SU-DHL-6 (cell line): ENCODE results near the gene WT1.

Experiments
- H2AFZ ChIP-seq: fragments of 200-600 bp; sonication (generic); 2 replicates; pipeline ENCODE4 v1.6.1; 2014; ENCODE audit warnings: low read depth, mild to moderate bottlenecking, moderate library complexity, mixed read lengths, antibody characterized with exemption, low read length; ENCODE audit not compliant: severe bottlenecking
- H3F3A ChIP-seq: fragments of 200-600 bp; shearing (Covaris generic); 2 replicates; pipeline ENCODE4 v1.6.0; 2016; ENCODE audit warnings: antibody characterized with exemption, mild to moderate bottlenecking; ENCODE audit not compliant: insufficient read depth
- H3K27ac ChIP-seq: fragments of 200-600 bp; sonication (generic); 2 replicates; pipeline ENCODE4 v1.5.1; 2016; ENCODE audit warnings: low read depth, mild to moderate bottlenecking, low read length, moderate library complexity, mixed read lengths
- H3K27me3 ChIP-seq: fragments of 200-600 bp; sonication (generic), shearing (Covaris generic); 2 replicates; pipeline ENCODE4 v1.6.0; 2014; ENCODE audit warnings: mild to moderate bottlenecking, low read length
- H3K36me3 ChIP-seq: fragments of 200-600 bp; sonication (generic); 2 replicates; pipeline ENCODE4 v1.6.1; 2014; ENCODE audit warnings: mild to moderate bottlenecking, low read length, mixed read lengths
- H3K4me2 ChIP-seq: fragments of 300-600, 200-600 bp; shearing (Covaris generic), sonication (generic); 2 replicates; pipeline ENCODE4 v1.6.0; 2014; ENCODE audit warnings: low read length, low read depth, mild to moderate bottlenecking; ENCODE audit not compliant: poor library complexity, severe bottlenecking
- H3K4me3 ChIP-seq: fragments of 200-600 bp; sonication (generic); 2 replicates; pipeline ENCODE4 v1.5.1; 2014; ENCODE audit warnings: antibody characterized with exemption, low read length, mild to moderate bottlenecking, mixed read lengths; ENCODE audit not compliant: insufficient read depth, poor library complexity, severe bottlenecking
- H3K79me2 ChIP-seq: fragments of 200-600 bp; sonication (generic); 2 replicates; pipeline ENCODE4 v1.6.1; 2014; ENCODE audit warnings: mild to moderate bottlenecking, low read length, moderate library complexity; ENCODE audit not compliant: insufficient read depth
- H3K9ac ChIP-seq: fragments of 200-600 bp; sonication (generic); 2 replicates; pipeline ENCODE4 v1.7.0; 2014; ENCODE audit warnings: mild to moderate bottlenecking, low read length
- H3K9me2 ChIP-seq: fragments of 200-600 bp; sonication (generic); replicated peaks from 2 replicates; pipeline ENCODE4 v1.6.1; 2014; ENCODE audit warnings: low read length; ENCODE audit not compliant: insufficient read depth
- H3K9me3 ChIP-seq: fragments of 200-600 bp; sonication (generic); 2 replicates; pipeline ENCODE4 v1.6.1; 2014; ENCODE audit warnings: low read length, mixed read lengths; ENCODE audit not compliant: insufficient read depth
- H4K20me1 ChIP-seq: fragments of 200-600 bp; sonication (generic); 2 replicates; pipeline ENCODE4 v1.6.1; 2014; ENCODE audit warnings: low read depth, mild to moderate bottlenecking, antibody characterized with exemption, low read length, moderate library complexity, mixed read lengths
- CTCF ChIP-seq: fragments of 200-600 bp; sonication (generic); IDR thresholded peaks from one replicate; pipeline ENCODE4 v1.5.1; 2017; ENCODE audit warnings: antibody characterized with exemption, mild to moderate bottlenecking, low read length, moderate library complexity; ENCODE audit not compliant: insufficient read depth, poor library complexity, severe bottlenecking
- EZH2phosphoT487 ChIP-seq: fragments of 200-600 bp; sonication (generic), shearing (Covaris generic); conservative IDR thresholded peaks from 2 replicates; pipeline ENCODE4 v1.6.1; 2018; ENCODE audit warnings: mild to moderate bottlenecking, antibody characterized with exemption, low read length, moderate library complexity, mixed read lengths

WT1 gene

GRCh38 chr11:32466279-32466915 is 31.1 kb upstream of the WT1 start:
- no peak overlapping the region for H3K27ac ChIP-seq
- H3K4me2 ChIP-seq, result no peak overlapping the region
- no peaks in the 10 kb centered on the region for H3K27me3 ChIP-seq
- H3F3A ChIP-seq, result no peaks in the 10 kb centered on the region
- H3K4me3 ChIP-seq, result no peak overlapping the region
- no peak for TF ChIP-seq CTCF
- no peak for TF ChIP-seq EZH2phosphoT487
- no peaks in the 10 kb centered on the region for H3K9me3 ChIP-seq
- no peak overlapping the region for H2AFZ ChIP-seq
- no peaks in the 10 kb centered on the region for H3K9me2 ChIP-seq
- no peaks in the 10 kb centered on the region for H4K20me1 ChIP-seq
- no peak overlapping the region for H3K9ac ChIP-seq
- no peaks in the 10 kb centered on the region for H3K79me2 ChIP-seq
- no peaks in the 10 kb centered on the region for H3K36me3 ChIP-seq

GRCh38 chr11:32464078-32464477 is 28.7 kb upstream of the WT1 start:
- Histone ChIP-seq H3K27me3 (no peaks in the 10 kb centered on the region), H3K27ac (no peak overlapping the region), H2AFZ (no peak overlapping the region), H3K4me2 (no peak overlapping the region), H3K9me3 (no peaks in the 10 kb centered on the region), H3K9ac (no peak overlapping the region), H3F3A (no peaks in the 10 kb centered on the region), H4K20me1 (no peaks in the 10 kb centered on the region), H3K4me3 (no peak overlapping the region), H3K79me2 (no peaks in the 10 kb centered on the region), H3K36me3 (no peaks in the 10 kb centered on the region), H3K9me2 (no peaks in the 10 kb centered on the region)
- TF ChIP-seq CTCF (no peak), EZH2phosphoT487 (no peak)

GRCh38 chr11:32462011-32462690 is 26.8 kb upstream of the WT1 start:
- Histone ChIP-seq H3K9me2 (no peaks in the 10 kb centered on the region), H3K9me3 (no peaks in the 10 kb centered on the region), H3K4me3 (no peak overlapping the region), H2AFZ (no peak overlapping the region), H3K27ac (no peak overlapping the region), H3K9ac (no peak overlapping the region), H3F3A (no peaks in the 10 kb centered on the region), H4K20me1 (no peaks in the 10 kb centered on the region), H3K36me3 (no peaks in the 10 kb centered on the region), H3K27me3 (no peaks in the 10 kb centered on the region), H3K79me2 (no peaks in the 10 kb centered on the region), H3K4me2 (no peak overlapping the region)
- TF ChIP-seq CTCF (no peak), EZH2phosphoT487 (no peak)
